Activated naive CD4-positive, alpha-beta T cell treated with anti-CD3 and anti-CD28 coated beads for 36 hours (primary cell): ENCODE data around the gene TAPBPL. TPM values are rescaled to one million over a fixed set of nuclear protein-coding genes. Genes with fewer than 3 reads are reported as not detected.
"Not testable (repeated sequence)": the region's sequence is repeated elsewhere in the genome, so short reads cannot be mapped to it uniquely, and the experiment has no call there.

ENCODE experiments used
- CTCF ChIA-PET: fragments of 350-600 bp; sonication (Branson Sonifier 250); formaldehyde crosslinking; loops from one replicate; lab custom pipeline; 2021; ENCODE audit warnings: antibody characterized with exemption; lab: Charles Lee
- DNase-seq: peaks from one replicate; pipeline ENCODE4 v3.0.0-alpha.2; 2020
- H3K27ac Mint-ChIP-seq: one replicate; pipeline ENCODE4 v1.8.0; 2021; ENCODE audit warnings: mild to moderate bottlenecking, mixed read lengths
- H3K27me3 Mint-ChIP-seq: one replicate; pipeline ENCODE4 v1.8.0; 2021; ENCODE audit warnings: low read depth, mixed read lengths
- H3K36me3 Mint-ChIP-seq: one replicate; pipeline ENCODE4 v1.8.0; 2021; ENCODE audit warnings: low read depth, mixed read lengths
- H3K4me1 Mint-ChIP-seq: one replicate; pipeline ENCODE4 v1.8.0; 2021; ENCODE audit warnings: low read depth, mixed read lengths
- H3K4me3 Mint-ChIP-seq: one replicate; pipeline ENCODE4 v1.8.0; 2021; ENCODE audit warnings: mild to moderate bottlenecking, moderate library complexity, mixed read lengths
- H3K9me3 Mint-ChIP-seq: one replicate; pipeline ENCODE4 v1.8.0; 2021; ENCODE audit warnings: mixed read lengths
- intact Hi-C: fragments of 100-400 bp; cut with micrococcal nuclease; formaldehyde crosslinking; loops from one replicate; pipeline ENCODE4 v1.15.1; 2023
- total RNA-seq, 2 experiments: library from RNA; stranded (reverse); gene quantifications; one replicate each; pipeline ENCODE4 v1.2.3, GENCODE V29; 2021

Gene TAPBPL
- total RNA-seq, 2 experiments from 2014 or later: 27.9 to 28.0 TPM

DNA sequence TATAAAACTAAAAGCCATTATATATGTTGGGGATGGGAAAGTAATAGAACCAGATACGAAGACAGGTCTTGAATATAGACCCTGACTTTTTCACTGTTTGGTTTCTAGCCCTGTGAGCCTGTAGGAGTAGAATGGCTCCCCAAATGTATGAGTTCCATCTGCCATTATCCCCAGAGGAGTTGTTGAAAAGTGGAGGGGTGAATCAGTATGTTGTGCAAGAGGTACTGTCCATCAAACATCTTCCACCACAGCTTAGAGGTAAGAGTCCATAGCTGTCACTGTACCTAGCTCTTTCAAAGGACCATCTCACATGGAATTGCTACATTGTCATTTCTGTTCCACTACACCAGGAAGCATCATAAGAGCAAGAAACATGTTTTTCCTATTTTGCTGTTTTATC, 43.1 kb downstream of the TAPBPL start:
- CTCF ChIA-PET: interaction anchor here (0.7 to 1.9 kb wide), 8 partner anchors 30 to 172 kb away, joined by 3 to 7 read pairs (median 4); no protein-coding TSS in a partner anchor
- intact Hi-C loops: loop anchor here (1.0 to 5.0 kb wide), 4 partner anchors 74 to 297 kb away; partner anchors contain the start of genes CHD4, NOP2 and ZNF384
- Mint-ChIP-seq H3K4me3 (peak overlapping the region; percentile 98), H3K9me3 (no peaks in the 10 kb centered on the region), H3K4me1 (peaks cover 33% of the 10 kb centered on the region), H3K27ac (peak overlapping the region; percentile 99), H3K27me3 (no peaks in the 10 kb centered on the region), H3K36me3 (peaks cover 49% of the 10 kb centered on the region)
- DNase-seq: no peak

DNA sequence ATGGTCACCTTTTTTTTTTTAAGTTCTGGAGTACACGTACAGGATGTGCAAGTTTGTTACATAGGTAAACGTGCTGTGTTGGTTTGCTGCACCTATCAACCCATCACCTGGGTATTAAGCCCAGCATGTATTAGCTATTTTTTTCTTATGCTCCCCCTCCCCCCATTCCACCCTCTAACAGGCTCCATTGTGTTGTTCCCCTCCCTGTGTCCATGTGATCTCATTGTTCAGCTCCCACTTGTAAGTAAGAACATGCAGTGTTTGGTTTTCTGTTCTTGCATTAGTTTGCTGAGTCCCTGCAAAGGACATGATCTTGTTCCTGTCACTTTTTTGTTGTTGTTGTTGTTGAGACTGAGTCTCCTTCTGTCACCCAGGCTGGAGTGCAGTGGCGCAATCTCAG, 45.4 kb downstream of the TAPBPL start:
- H3K4me3 Mint-ChIP-seq, intact Hi-C loops, H3K9me3 Mint-ChIP-seq, H3K27me3 Mint-ChIP-seq, DNase-seq: not testable (repeated sequence)
- H3K4me1 Mint-ChIP-seq: peaks cover 26% of the 10 kb centered on the region
- peak overlapping the region; percentile 42 for H3K27ac Mint-ChIP-seq
- CTCF ChIA-PET: interaction anchor here (1.7 kb wide), 1 partner anchor 40 kb away, joined by 5 read pairs; no protein-coding TSS in a partner anchor
- H3K36me3 Mint-ChIP-seq: peaks cover 36% of the 10 kb centered on the region

DNA sequence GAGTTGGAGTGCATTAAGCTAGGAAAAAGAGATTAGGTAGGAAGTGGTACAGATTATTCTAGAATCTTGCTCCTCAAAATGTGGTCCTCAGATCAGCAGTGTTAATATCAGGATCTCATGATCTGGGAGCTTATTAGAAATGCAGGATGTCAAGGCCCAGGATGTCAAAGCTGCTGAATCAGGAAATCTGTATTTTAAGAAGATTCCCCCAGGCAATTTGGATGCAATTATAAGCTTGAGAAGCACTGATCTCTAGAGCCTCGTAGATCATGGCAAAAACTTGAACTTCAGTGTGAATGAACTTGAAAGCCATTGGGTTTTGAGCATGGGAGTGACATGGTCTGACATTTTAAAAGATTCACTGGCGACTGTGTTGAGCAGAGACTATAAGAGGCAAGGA, 48.6 kb downstream of the TAPBPL start:
- H3K9me3 Mint-ChIP-seq: no peaks in the 10 kb centered on the region
- peaks cover 28% of the 10 kb centered on the region for H3K36me3 Mint-ChIP-seq
- H3K4me3 Mint-ChIP-seq: no peak overlapping the region
- intact Hi-C loops: no loop called here
- H3K27me3 Mint-ChIP-seq: no peaks in the 10 kb centered on the region
- no peak overlapping the region for H3K27ac Mint-ChIP-seq
- peaks cover 17% of the 10 kb centered on the region for H3K4me1 Mint-ChIP-seq
- no peak for DNase-seq
- CTCF ChIA-PET: interaction anchor here (0.6 to 0.7 kb wide), 3 partner anchors 10 to 57 kb away, joined by 3 to 4 read pairs (median 3); no protein-coding TSS in a partner anchor

DNA sequence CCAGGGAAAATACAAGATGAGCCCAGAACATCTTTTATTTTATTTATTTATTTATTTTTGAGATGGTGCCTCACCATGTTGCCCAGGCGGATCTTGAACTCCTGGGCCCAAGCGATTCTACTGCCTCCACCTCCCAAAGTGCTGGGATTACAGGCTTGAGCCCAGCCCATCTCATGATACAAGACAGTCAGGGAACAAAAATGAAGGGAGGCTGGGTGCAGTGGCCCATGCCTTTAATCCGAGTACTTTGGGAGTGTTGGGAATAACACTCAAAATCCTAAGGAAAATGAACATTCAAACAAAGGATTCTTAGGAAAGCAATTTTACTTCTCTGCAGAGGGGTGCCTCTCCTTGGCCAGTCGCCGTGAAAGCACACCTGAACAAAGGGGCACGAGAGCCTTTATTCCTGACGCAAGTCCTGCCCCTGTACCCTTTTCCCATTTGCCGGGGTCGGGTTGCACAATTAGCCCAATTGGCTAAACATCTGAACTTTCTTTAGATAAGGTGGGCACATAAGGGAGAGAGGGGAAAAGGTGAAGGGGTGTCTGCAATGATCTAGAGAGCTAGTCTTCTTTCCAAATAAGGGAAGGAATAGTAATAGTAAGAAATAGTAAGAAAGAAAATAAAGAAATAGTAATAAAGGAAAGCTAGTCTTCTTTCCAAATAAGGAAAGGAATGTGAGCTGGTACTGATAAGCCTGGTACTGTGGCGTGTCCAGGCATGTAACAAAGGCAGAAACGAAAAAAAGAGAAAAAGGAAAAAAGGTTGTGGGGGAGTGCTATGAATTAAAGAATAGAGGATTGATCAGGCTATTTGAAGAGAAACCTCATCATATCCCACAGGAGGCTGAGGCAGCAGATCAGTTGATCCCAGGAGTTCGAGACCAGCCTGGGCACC, 55.5 kb downstream of the TAPBPL start:
- Mint-ChIP-seq H3K27ac (peak overlapping the region; percentile 67), H3K9me3 (no peaks in the 10 kb centered on the region), H3K4me1 (peaks cover 8% of the 10 kb centered on the region), H3K27me3 (no peaks in the 10 kb centered on the region), H3K4me3 (no peak overlapping the region), H3K36me3 (peaks cover 41% of the 10 kb centered on the region)
- CTCF ChIA-PET: interaction anchor here (0.7 to 1.9 kb wide), 2 partner anchors 26 to 83 kb away, joined by 3 to 5 read pairs; no protein-coding TSS in a partner anchor
- DNase-seq: no peak
- intact Hi-C loops: no loop called here

DNA sequence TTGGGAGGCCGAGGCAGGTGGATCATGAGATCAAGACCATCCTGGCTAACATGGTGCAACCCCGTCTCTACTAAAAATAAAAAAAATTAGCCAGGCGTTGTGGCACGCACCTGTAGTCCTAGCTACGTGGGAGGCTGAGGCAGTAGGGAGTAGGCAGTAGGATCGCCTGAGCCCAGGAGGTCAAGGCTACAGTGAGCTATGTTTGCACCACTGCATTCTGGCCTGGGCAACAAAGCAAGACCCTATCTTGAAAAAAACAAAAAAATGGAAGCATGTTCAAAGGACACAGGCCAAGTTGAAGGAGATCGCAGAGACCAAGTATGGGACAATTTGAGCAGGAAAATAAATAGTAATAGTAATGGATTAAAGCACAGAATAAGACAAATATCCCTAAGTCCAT, 56.2 kb downstream of the TAPBPL start:
- no peaks in the 10 kb centered on the region for H3K9me3 Mint-ChIP-seq
- intact Hi-C loops: no loop called here
- DNase-seq: no peak
- CTCF ChIA-PET: interaction anchor here (0.7 kb wide), 1 partner anchor 26 kb away, joined by 3 read pairs; no protein-coding TSS in a partner anchor
- H3K36me3 Mint-ChIP-seq: peaks cover 48% of the 10 kb centered on the region
- H3K4me3 Mint-ChIP-seq: no peak overlapping the region
- H3K27ac Mint-ChIP-seq: no peak overlapping the region
- H3K27me3 Mint-ChIP-seq: no peaks in the 10 kb centered on the region
- H3K4me1 Mint-ChIP-seq: peaks cover 8% of the 10 kb centered on the region

Other genes with a start within 250 kb of the TAPBPL start
- gene PLEKHG6, start 141.4 kb upstream of the TAPBPL start, total RNA-seq: not detected
- 10 to 100 TPM; 38.1 to 41.3 TPM for gene TNFRSF1A, start 110.0 kb upstream of the TAPBPL start, total RNA-seq
- gene SCNN1A, start 76.5 kb upstream of the TAPBPL start, total RNA-seq: under 1 TPM; 0.20 to 0.67 TPM
- gene LTBR, start 67.9 kb upstream of the TAPBPL start, total RNA-seq: 1 to 10 TPM; 2.1 to 3.1 TPM
- gene CD27, start 7.1 kb upstream of the TAPBPL start, total RNA-seq: 10 to 100 TPM; 48.1 to 56.7 TPM
- gene VAMP1, start 18.6 kb downstream of the TAPBPL start, total RNA-seq: 10 to 100 TPM; 31.9 to 33.5 TPM
- gene MRPL51, start 41.2 kb downstream of the TAPBPL start, total RNA-seq: 100 to 1,000 TPM; 273 to 278 TPM
- gene NCAPD2, start 42.1 kb downstream of the TAPBPL start, total RNA-seq: 100 to 1,000 TPM; 252 to 261 TPM
- gene GAPDH, start 82.5 kb downstream of the TAPBPL start, total RNA-seq: 1,000 to 10,000 TPM; 6,537 to 6,787 TPM
- gene IFFO1, start 104.0 kb downstream of the TAPBPL start, total RNA-seq: 1 to 10 TPM; 8.0 to 9.0 TPM
- gene NOP2, start 116.2 kb downstream of the TAPBPL start, total RNA-seq: 10 to 100 TPM; 61.3 to 62.9 TPM
- 100 to 1,000 TPM; 232 to 245 TPM for gene CHD4, start 155.3 kb downstream of the TAPBPL start, total RNA-seq
- gene LPAR5, start 183.9 kb downstream of the TAPBPL start, total RNA-seq: 1 to 10 TPM; 1.7 to 2.2 TPM
- gene ACRBP, start 195.4 kb downstream of the TAPBPL start, total RNA-seq: 1 to 10 TPM; 2.3 to 2.4 TPM
- gene ING4, start 211.1 kb downstream of the TAPBPL start, total RNA-seq: 10 to 100 TPM; 17.3 to 17.8 TPM
- 10 to 100 TPM; 52.6 to 56.6 TPM for gene ZNF384, start 237.3 kb downstream of the TAPBPL start, total RNA-seq
- under 1 TPM; 0.21 to 0.27 TPM for gene PIANP, start 248.8 kb downstream of the TAPBPL start, total RNA-seq